Smooth muscle cell (in vitro differentiated cells): ENCODE measurements around the gene DGUOK. TPM values are rescaled to one million over a fixed set of nuclear protein-coding genes. Genes with fewer than 3 reads are reported as not detected.

ENCODE experiments used
- DNase-seq: peaks from one replicate; lab custom pipeline; 2025; ENCODE audit not compliant: unreplicated experiment; lab: John Stamatoyannopoulos, UW
- H2AFZ ChIP-seq: fragments of 200-600 bp; sonication (generic); 2 replicates; pipeline ENCODE4 v1.6.0; 2016; ENCODE audit warnings: antibody characterized with exemption, low read depth, mild to moderate bottlenecking
- H3F3A ChIP-seq: fragments of 200-600 bp; sonication (generic); 2 replicates; pipeline ENCODE4 v1.6.0; 2017; ENCODE audit warnings: antibody characterized with exemption, low read depth
- H3K27ac ChIP-seq: fragments of 200-600 bp; sonication (generic); 2 replicates; pipeline ENCODE4 v1.5.1; 2016; ENCODE audit warnings: low read depth, mild to moderate bottlenecking
- H3K27me3 ChIP-seq: fragments of 200-600 bp; sonication (generic); 2 replicates; pipeline ENCODE4 v1.6.1; 2016; ENCODE audit warnings: low read depth, mild to moderate bottlenecking
- H3K36me3 ChIP-seq: fragments of 200-600 bp; sonication (generic); 2 replicates; pipeline ENCODE4 v1.5.1; 2016; ENCODE audit warnings: low read depth
- H3K4me1 ChIP-seq: fragments of 200-600 bp; sonication (generic); 2 replicates; pipeline ENCODE4 v1.5.1; 2016; ENCODE audit warnings: low read depth
- H3K4me2 ChIP-seq: fragments of 200-600 bp; sonication (generic); 2 replicates; pipeline ENCODE4 v1.6.0; 2016; ENCODE audit warnings: mild to moderate bottlenecking
- H3K4me3 ChIP-seq: fragments of 200-600 bp; sonication (generic); 2 replicates; pipeline ENCODE4 v1.5.1; 2016; ENCODE audit warnings: mild to moderate bottlenecking
- H3K79me2 ChIP-seq: fragments of 200-600 bp; sonication (generic); 2 replicates; pipeline ENCODE4 v1.6.0; 2016; ENCODE audit warnings: low read depth, mild to moderate bottlenecking
- H3K9ac ChIP-seq: fragments of 200-600 bp; sonication (generic); 2 replicates; pipeline ENCODE4 v1.6.0; 2016; ENCODE audit warnings: low read depth
- H3K9me3 ChIP-seq: fragments of 200-600 bp; sonication (generic); replicated peaks from 2 replicates; pipeline ENCODE4 v1.5.1; 2016; ENCODE audit warnings: low read depth
- H4K20me1 ChIP-seq: fragments of 200-600 bp; sonication (generic); 2 replicates; pipeline ENCODE4 v1.6.0; 2016; ENCODE audit warnings: low read depth
- WGBS: methylation state at CpG from one replicate; pipeline ENCODE4 v1.1.7; 2016; ENCODE audit warnings: low lambda C conversion rate; 5-methylcytosine and 5-hydroxymethylcytosine counted together
- polyA plus RNA-seq: library from polyadenylated mRNA; unstranded; fragments of >200 nt; fragmentation: Nextera tagmentation; extraction: Ambion mirVana; gene quantifications from 2 replicates; pipeline ENCODE4 v1.2.1, GENCODE V29; 2016
- total RNA-seq: library from RNA; depleted of rRNA; stranded (reverse); fragments of >200 nt; gene quantifications from 2 replicates; pipeline ENCODE4 v1.2.3, GENCODE V29; 2014
- TF ChIP-seq, protein P1 (sequence below): fragments of 200-600 bp; sonication (generic); IDR thresholded peaks from 2 replicates; pipeline ENCODE4 v1.5.1; 2017; ENCODE audit warnings: borderline replicate concordance, mild to moderate bottlenecking, antibody characterized with exemption; ENCODE audit not compliant: insufficient read depth, poor library complexity, severe bottlenecking

The DGUOK gene
- total and polyA plus RNA-seq, 2 experiments from 2014 or later, result 112 to 154 TPM

- DNase-seq, result no peak
- Histone ChIP-seq H3K4me1 (peaks cover 15% of the 10 kb centered on the region), H4K20me1 (peaks cover 99% of the 10 kb centered on the region)
These were observed 9.0 kb downstream of the DGUOK start for GRCh38 chr2:73935641-73936040.

DNA sequence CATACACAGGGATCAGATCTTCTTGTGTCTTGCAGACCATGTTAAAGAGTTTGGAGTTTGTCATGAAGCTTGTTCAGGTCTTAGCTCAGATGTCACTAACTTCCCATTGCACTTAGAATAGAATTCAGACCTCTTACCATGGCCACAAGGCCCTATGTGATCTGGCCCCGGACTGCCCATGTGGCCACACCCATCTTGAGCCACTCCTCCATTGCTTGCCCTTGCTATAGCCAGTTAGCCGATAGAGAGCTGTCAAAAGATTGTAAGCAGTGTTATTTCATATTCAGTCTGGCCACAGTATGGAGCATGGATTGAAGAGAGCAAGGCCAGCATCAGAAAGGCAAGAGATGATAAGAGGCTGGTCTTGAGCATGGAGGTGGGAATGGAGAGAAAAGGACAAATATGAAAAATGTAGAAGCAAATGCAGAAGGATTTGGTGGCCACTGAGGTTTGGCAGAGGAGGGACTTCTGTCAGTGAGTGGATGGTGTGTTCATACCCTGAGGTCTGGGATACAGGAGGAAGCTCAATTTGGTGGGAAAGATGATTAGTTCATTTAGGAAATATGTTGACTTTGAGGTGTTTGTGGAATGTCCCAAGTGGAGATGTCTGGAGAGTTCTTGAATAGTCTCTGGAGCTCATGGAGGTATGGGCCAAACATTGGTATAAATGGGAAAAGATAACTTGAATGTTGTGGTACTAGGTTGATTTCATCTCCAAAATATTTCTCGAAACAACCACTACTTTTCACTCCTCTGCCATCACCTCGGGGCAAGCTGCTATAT lies 10.6 kb downstream of the DGUOK start:
- no peak overlapping the region for H3K9ac ChIP-seq
- no peak overlapping the region for H3K4me2 ChIP-seq
- peaks cover 4% of the 10 kb centered on the region for H3F3A ChIP-seq
- H3K79me2 ChIP-seq, result peaks cover 82% of the 10 kb centered on the region
- H4K20me1 ChIP-seq, result peaks cover 100% of the 10 kb centered on the region
- H2AFZ ChIP-seq, result no peak overlapping the region
- peaks cover 19% of the 10 kb centered on the region for H3K4me1 ChIP-seq
- H3K4me3 ChIP-seq, result no peak overlapping the region
- no peaks in the 10 kb centered on the region for H3K27me3 ChIP-seq
- H3K9me3 ChIP-seq, result no peaks in the 10 kb centered on the region
- WGBS, result 82% methylated on average over 4 of the region's 4 CpGs
- TF ChIP-seq, protein P1, sequence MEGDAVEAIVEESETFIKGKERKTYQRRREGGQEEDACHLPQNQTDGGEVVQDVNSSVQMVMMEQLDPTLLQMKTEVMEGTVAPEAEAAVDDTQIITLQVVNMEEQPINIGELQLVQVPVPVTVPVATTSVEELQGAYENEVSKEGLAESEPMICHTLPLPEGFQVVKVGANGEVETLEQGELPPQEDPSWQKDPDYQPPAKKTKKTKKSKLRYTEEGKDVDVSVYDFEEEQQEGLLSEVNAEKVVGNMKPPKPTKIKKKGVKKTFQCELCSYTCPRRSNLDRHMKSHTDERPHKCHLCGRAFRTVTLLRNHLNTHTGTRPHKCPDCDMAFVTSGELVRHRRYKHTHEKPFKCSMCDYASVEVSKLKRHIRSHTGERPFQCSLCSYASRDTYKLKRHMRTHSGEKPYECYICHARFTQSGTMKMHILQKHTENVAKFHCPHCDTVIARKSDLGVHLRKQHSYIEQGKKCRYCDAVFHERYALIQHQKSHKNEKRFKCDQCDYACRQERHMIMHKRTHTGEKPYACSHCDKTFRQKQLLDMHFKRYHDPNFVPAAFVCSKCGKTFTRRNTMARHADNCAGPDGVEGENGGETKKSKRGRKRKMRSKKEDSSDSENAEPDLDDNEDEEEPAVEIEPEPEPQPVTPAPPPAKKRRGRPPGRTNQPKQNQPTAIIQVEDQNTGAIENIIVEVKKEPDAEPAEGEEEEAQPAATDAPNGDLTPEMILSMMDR, result no peak
- H3K36me3 ChIP-seq, result no peaks in the 10 kb centered on the region
- no peak for DNase-seq
- H3K27ac ChIP-seq, result no peak overlapping the region

More at GRCh38 chr2:73935641-73936040, 9.0 kb downstream of the DGUOK start:
- no peak overlapping the region for H3K4me2 ChIP-seq
- no peaks in the 10 kb centered on the region for H3K27me3 ChIP-seq
- no peak overlapping the region for H3K4me3 ChIP-seq
- peaks cover 9% of the 10 kb centered on the region for H3F3A ChIP-seq
- TF ChIP-seq, protein P1, result no peak
- no peaks in the 10 kb centered on the region for H3K36me3 ChIP-seq
- peaks cover 75% of the 10 kb centered on the region for H3K79me2 ChIP-seq
- H3K9ac ChIP-seq, result no peak overlapping the region
- no peaks in the 10 kb centered on the region for H3K9me3 ChIP-seq
- no peak overlapping the region for H3K27ac ChIP-seq
- no peak overlapping the region for H2AFZ ChIP-seq

- no peak overlapping the region for H2AFZ ChIP-seq
- peaks cover 100% of the 10 kb centered on the region for H4K20me1 ChIP-seq
- H3K9ac ChIP-seq, result no peak overlapping the region
- peaks cover 82% of the 10 kb centered on the region for H3K79me2 ChIP-seq
- H3K36me3 ChIP-seq, result no peaks in the 10 kb centered on the region
- no peaks in the 10 kb centered on the region for H3K9me3 ChIP-seq
- peaks cover 14% of the 10 kb centered on the region for H3K4me1 ChIP-seq
- TF ChIP-seq, protein P1, result no peak
- peak overlapping the region; percentile 64 for H3K27ac ChIP-seq
- H3K4me2 ChIP-seq, result peak overlapping the region; percentile 40
- H3K27me3 ChIP-seq, result no peaks in the 10 kb centered on the region
- DNase-seq, result no peak
- H3F3A ChIP-seq, result no peaks in the 10 kb centered on the region
- no peak overlapping the region for H3K4me3 ChIP-seq
These were observed 11.2 kb downstream of the DGUOK start for GRCh38 chr2:73937899-73938298.
